ENCODE results near the gene OR52E6. TPM values are rescaled to one million over a fixed set of nuclear protein-coding genes. Genes with fewer than 3 reads are reported as not detected.

Gene OR52E6
- polyA plus RNA-seq, 3 donors = not detected

DNA sequence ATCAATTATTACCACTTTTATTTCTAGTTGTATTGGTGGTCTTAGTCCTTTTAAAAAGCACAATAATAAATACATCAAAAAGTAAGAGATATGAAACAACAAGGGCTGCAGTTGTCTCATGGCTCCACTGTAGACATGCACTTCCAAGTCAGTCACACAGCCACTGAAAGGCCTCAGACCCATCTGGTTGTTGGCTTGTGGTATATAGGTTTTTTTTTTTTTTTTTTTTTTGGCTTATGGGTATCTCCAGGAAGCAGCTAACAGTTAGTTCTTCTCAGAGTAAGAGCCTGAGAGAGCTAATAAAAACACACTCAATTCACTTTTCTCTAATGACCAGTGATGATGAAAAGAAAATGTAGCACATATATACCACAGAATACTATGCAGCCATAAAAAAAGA, 6.0 kb upstream of the OR52E6 start:
- no peaks in the 10 kb centered on the region for H3K4me1 ChIP-seq (ENCODE audit: control insufficient read depth in 1 of 2, insufficient read depth in 2 of 2, low read length in 2 of 2)
- H3K27ac ChIP-seq (ENCODE audit: low read depth in 1 of 2, low read length in 2 of 2) = no peak overlapping the region
- Mint-ChIP-seq H3K4me1 (no peaks in the 10 kb centered on the region), H3K27ac (no peak overlapping the region), H3K27me3 (ENCODE audit: low read depth in 3 of 3) (peaks cover 0 to 2% (median 0%) of the 10 kb centered on the region in 3 donors), H3K4me3 (no peak overlapping the region), H3K36me3 (no peaks in the 10 kb centered on the region), H3K9me3 (peaks cover 0 to 2% (median 0%) of the 10 kb centered on the region in 7 donors)
- no peaks in the 10 kb centered on the region for H3K79me2 ChIP-seq (ENCODE audit: insufficient read depth, low read length)
- H3K27me3 ChIP-seq (ENCODE audit: control insufficient read depth in 2 of 2, insufficient read depth in 2 of 2, low read length in 2 of 2) = no peaks in the 10 kb centered on the region
- H3K9ac ChIP-seq (ENCODE audit: insufficient read depth, low read length, poor library complexity, severe bottlenecking) = no peak overlapping the region
- no peak for DNase-seq
- H2AFZ ChIP-seq (ENCODE audit: insufficient read depth, low read depth, low read length, poor library complexity, severe bottlenecking) = no peak overlapping the region
- H3K9me3 ChIP-seq (replicated peaks in 1 of 2; ENCODE audit: control insufficient read depth in 1 of 2, insufficient read depth in 1 of 2, low read length in 2 of 2) = no peaks in the 10 kb centered on the region
- H3K36me3 ChIP-seq (replicated peaks in 1 of 2; ENCODE audit: control insufficient read depth in 1 of 2, insufficient read depth in 2 of 2, low read length in 2 of 2) = no peaks in the 10 kb centered on the region
- no peak overlapping the region for H3K4me2 ChIP-seq (replicated peaks; ENCODE audit: extremely low read depth, low read length, poor library complexity, severe bottlenecking)
- no peak for TF ChIP-seq CTCF (IDR thresholded peaks at IDR 0.05)
- H4K20me1 ChIP-seq (ENCODE audit: insufficient read depth, low read length) = no peaks in the 10 kb centered on the region
- no peak overlapping the region for H3K4me3 ChIP-seq (replicated peaks in 1 of 3; ENCODE audit: low read depth in 2 of 3, low read length in 3 of 3)
- intact Hi-C loops (cut with micrococcal nuclease) = no loop called here

GRCh38 chr11:5846701-5847100, 5.0 kb upstream of the OR52E6 start:
- no peaks in the 10 kb centered on the region for H3K36me3 Mint-ChIP-seq
- Histone ChIP-seq H3K27me3 (ENCODE audit: control insufficient read depth in 2 of 2, insufficient read depth in 2 of 2, low read length in 2 of 2) (no peaks in the 10 kb centered on the region), H3K27ac (ENCODE audit: low read depth in 1 of 2, low read length in 2 of 2) (no peak overlapping the region), H3K9ac (ENCODE audit: insufficient read depth, low read length, poor library complexity, severe bottlenecking) (no peak overlapping the region), H3K9me3 (replicated peaks in 1 of 2; ENCODE audit: control insufficient read depth in 1 of 2, insufficient read depth in 1 of 2, low read length in 2 of 2) (no peaks in the 10 kb centered on the region), H3K4me2 (replicated peaks; ENCODE audit: extremely low read depth, low read length, poor library complexity, severe bottlenecking) (no peak overlapping the region), H3K4me1 (ENCODE audit: control insufficient read depth in 1 of 2, insufficient read depth in 2 of 2, low read length in 2 of 2) (no peaks in the 10 kb centered on the region), H3K4me3 (replicated peaks in 1 of 3; ENCODE audit: low read depth in 2 of 3, low read length in 3 of 3) (no peak overlapping the region), H3K36me3 (replicated peaks in 1 of 2; ENCODE audit: control insufficient read depth in 1 of 2, insufficient read depth in 2 of 2, low read length in 2 of 2) (no peaks in the 10 kb centered on the region), H3K79me2 (ENCODE audit: insufficient read depth, low read length) (no peaks in the 10 kb centered on the region), H4K20me1 (ENCODE audit: insufficient read depth, low read length) (no peaks in the 10 kb centered on the region), H2AFZ (ENCODE audit: insufficient read depth, low read depth, low read length, poor library complexity, severe bottlenecking) (no peak overlapping the region)
- intact Hi-C loops (cut with micrococcal nuclease) = no loop called here
- no peak overlapping the region for H3K4me3 Mint-ChIP-seq
- no peak overlapping the region for H3K27ac Mint-ChIP-seq
- peaks cover 0 to 2% (median 0%) of the 10 kb centered on the region in 3 donors for H3K27me3 Mint-ChIP-seq (ENCODE audit: low read depth in 3 of 3)
- no peak for DNase-seq
- H3K9me3 Mint-ChIP-seq = no peaks in the 10 kb centered on the region
- no CpG with 5 or more reads among the region's 1 CpG for WGBS (ENCODE audit: insufficient coverage)
- H3K4me1 Mint-ChIP-seq = no peaks in the 10 kb centered on the region
- no peak for TF ChIP-seq CTCF (IDR thresholded peaks at IDR 0.05)

All from CD14-positive monocyte (primary cell).